HG03565 (cell line): ENCODE measurements around the gene POU3F2.

Experiments
- ATAC-seq: cut with Tn5 transposase; IDR thresholded peaks from one replicate; pipeline ENCODE4 v1.9.1; 2021; ENCODE audit warnings: mild to moderate bottlenecking, moderate library complexity; ENCODE audit not compliant: unreplicated experiment

The POU3F2 gene

DNA sequence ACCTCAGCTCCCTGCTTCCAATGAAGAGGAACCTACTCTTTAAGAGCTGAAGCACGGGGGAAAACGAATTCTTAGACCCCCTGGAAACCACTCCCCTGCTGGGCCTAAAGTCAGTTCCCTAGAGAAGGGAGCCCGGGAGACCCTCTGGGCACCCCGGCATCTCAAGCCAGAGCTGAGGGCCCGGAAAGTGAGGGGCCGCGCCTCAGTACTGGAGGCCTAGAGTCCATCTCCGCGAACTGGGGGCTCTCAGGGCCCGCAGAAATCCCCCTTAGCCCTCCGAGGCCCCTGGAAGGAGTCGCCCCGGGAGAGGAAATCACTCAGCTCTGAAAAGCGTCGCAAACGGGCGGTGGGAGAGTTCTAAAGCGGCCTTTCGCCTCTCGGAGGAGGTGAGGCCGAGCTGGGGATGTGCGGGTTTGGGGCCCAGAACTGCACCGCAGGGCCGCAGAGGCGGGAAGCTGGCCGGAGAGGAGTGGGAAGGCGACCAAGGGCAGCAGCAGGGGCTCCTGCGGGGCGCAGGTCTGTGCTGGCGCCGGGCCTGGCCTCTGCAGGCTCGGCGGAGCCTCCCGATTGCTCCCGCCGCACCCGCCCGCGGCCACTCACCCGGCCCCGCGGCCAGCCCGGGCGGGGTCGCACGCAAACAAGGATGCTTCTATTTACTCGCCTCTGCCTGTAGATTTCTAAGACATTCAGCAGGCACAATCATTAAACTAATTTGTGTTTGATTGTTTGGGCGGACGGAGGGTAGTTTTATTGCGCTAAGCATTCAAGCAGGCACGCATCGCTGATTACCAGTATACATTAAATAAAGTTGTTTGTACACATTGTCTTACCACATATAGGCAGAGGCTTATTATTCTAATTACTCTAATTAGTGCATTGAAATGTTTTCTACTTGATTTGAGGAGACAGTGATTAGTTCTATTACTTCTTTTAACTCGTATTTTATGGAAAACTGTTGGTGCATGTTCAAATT lies 9.2 kb downstream of the POU3F2 start:
- ATAC-seq = no peak

DNA sequence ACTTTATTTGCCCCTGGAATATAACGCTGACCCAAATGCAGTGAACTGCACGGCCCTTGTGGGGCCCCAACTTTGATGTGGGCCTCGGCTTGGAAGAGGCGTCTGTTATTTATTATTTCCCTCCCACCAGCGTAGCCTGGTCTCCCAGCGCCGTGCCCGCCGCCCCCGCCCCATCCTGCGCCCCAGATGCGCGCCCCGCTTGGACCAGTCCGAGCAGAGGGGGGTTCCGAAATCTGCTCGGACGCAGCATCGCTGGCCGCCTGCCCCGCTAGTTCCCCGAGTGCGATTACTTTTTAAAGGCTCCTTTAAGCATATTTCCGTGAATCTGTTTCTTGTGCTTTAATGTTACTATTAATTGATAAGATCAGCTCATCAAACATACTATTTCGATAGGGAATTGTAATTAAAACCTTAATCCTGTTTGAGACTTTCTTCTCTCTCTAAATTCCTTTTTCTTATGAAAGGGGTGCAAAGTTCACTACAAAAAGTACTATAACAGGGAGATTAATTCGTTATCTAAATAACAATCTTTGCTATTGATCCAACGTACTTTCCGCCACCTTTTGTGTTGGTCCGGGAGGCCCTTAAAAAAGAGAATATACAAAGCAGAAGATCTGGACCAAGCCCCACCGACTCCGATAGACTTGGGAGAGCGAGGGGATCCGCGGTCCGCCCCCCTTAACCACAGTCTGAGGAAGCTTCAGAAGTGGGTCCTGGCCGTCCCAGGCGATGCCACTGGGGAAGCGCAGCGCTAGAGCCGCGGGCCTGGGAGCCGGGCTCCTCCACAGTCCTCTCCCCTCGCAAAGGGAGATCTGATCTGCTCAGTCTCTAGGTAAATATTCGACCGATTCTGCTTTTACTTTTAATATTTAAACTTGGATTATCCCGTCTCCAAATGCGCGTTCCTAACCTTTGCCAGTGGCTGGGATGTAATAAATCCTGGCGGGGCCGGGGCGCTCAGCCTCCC lies 10.2 kb downstream of the POU3F2 start:
- ATAC-seq = no peak

DNA sequence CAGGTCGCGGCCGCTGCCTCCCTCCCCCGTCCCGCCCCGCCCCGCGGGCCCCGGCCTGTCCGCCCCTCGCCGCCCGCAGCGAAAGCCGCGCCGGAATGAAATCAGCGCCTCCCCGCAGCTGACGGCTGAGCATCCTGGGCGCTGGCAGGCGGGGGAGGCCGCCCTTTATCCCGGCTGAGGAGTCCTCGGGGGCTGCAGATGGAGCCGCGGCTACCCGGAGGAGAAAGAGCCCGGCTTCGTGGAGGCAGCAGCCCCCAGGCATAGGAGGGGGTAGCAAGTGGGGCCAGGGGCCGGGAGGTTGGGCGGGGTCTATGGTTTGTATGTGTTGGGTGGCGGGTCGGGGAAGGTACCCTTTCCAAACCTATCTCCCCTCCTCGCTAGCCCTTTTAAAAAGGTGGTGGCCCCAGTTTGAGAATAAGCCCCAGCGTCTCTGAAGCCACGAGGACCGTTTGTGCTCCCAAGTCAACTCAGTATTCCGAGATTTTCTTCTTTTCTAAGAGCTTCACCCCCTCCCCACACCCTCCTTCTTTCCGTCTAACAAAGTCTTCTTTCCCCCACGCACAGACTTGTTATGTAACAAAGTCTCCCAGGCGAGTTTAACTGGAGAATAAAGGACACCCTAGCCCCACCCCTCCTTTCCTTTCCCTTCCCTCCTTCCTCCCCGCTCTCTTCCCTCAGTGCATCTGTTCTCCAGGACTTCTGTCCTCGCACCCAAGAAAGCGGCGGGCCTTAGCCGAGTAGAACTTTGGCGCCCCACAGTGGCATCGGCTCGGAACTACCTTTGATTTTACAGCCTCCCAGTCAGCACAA lies 11.0 kb downstream of the POU3F2 start:
- ATAC-seq = peak; percentile 64

DNA sequence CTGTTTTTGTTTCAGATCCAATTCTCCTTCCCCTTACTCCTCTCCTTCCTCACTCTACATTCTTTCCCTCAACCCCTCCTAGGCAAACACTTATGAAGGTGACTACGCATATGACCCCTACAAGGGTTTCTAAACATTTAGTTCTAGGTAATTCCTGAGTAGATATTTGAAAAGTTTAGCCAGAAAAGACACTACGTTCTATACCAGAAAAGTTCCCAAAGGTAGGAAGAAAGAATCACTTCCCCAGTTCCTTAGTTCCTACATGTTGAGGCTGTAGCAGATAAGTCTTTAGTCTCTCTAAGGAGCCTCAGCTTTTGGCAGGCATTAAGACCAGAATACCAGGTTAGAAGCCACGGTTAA lies 11.6 kb downstream of the POU3F2 start:
- ATAC-seq = no peak

DNA sequence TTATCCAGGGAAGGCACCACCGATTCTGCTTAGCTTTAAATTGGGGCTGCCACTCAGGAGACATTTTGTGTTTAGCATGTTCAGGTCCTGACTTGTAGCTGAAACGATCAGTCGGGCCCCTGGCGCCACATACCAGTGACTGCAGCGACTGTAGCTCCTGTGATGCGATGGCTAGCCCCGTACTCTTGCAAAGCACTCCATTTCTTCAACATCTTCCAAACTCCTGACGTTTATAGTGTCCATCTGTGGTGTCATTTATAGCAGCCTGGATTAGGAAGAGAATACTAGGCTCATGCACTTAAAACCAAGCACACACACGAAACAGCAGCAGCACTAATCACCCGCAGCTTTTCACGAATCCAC lies 13.0 kb downstream of the POU3F2 start:
- no peak for ATAC-seq

DNA sequence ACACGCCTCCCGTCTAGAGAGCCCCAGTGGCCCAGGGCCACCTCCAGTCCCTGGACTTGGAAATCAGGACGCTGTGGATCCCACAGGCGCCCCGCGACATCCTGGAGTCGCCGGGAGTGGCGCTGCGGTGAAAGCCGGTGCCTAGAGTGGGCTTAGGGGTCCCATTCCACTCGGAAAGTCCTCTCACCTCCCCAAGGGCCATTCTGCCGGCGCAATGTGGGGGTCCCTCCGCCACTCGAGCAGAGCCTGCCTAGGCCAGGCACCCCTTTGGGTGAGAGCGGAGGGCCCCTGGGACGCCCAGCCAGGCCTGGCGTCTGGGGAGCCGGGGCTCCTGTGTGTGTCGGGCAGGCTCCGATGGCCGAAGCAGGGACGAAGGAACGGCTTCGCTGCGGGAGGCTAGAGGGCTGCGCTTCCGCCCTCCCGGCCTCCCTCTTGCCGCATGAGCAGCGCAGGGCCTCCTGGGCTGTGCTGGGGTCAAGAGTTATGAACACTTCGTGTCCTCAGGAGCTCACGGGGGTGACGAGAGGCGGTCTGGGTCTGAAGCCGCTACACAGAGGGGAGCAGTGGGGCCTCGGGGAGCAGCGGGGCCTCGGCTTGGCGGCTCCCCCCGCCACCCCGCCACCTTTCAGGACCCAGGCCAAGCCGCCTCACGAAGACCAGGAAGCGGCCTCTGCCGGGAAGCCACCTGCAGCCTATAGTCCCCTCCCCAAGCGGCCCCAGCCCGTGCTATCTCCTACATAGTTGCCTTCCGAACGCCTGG lies 13.6 kb downstream of the POU3F2 start:
- peak; percentile 53 for ATAC-seq

DNA sequence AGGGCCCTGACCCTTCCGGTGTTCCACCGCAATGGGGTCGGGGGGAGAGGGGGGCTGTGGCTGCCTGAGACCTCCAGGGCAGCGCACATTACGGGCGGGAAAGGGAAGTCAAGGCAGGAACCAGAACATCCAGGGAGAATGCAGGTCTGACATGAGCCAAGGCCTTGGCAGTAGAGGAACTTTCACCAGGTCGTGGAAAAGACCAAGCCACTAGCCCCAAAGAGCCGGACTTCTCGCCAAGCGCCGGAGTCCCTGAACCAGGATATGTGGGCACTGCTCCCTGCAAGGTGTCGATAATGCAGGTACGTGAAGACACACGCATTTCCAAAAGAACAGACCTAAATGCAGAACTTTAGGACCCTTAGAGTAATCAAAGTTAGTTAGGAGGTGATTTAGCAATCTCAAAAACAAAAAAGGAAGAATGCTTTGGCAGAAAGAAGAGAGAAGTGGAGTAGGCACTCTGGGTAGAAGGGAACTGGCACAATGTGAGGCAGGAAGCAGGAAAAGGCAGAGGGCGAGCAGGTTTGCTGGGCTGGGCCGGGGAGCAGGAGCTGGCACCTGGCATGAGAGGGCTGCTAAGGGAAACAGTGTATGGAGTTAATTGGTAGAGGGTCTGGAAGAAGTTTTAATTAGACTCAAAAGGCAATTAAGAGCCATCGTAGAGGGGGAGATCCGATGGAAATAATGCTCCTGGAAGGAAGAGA lies 14.3 kb downstream of the POU3F2 start:
- no peak for ATAC-seq

DNA sequence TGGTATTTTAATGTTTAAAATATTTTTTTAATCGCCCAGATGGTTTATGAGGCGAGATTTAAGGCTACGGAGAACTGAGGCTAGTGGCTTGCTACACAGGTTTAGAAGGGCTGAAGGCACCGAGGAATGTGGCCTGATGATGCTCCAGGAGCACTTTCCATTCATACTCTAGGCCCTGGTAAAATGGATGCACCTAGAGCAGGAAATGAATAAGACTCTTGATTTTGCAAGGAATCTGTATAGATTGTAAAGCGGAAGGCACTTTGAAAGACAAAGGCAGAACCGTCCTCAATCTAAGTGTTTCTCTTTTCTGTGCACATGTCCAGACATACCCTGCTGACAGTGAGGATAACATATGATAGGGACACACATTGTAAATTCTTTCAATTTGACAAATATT lies 30.1 kb downstream of the POU3F2 start:
- no peak for ATAC-seq

DNA sequence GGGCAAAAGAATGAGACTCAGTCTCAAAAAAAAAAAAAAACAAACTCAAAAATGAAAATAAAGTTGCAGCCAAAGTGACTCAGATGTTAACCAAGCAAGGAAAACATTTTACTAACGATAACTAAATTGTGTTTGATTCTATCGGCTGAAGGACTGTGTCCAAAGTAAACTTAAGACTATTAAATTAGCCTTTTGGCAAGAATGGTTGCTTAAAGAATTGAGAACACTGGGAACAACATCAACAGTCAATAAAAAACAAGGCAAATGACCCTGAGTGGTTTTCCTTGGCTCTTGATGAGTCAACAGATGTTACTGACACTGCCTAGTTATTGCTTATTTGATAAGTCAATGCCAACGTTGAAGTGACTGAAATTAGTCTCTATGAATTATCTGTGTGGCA lies 36.7 kb downstream of the POU3F2 start:
- ATAC-seq = no peak

DNA sequence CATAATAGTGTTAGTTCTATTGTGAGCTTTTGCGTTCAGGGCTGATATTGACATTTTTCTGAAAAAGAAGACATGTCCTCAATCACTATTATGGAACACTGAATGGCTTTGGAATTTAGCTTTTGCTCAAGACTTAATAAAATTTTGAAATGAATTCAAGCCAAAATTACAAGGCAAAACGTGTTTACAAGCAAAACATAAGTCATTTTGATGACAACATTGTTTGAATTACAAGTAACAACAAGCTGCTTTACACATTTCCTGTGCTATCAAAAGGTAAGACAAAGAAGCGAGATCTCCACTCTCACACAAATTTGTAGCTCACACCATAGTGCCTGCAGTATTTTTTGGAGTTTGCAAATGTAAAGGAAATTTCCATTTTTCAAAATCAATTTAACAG lies 37.4 kb downstream of the POU3F2 start:
- ATAC-seq = no peak

DNA sequence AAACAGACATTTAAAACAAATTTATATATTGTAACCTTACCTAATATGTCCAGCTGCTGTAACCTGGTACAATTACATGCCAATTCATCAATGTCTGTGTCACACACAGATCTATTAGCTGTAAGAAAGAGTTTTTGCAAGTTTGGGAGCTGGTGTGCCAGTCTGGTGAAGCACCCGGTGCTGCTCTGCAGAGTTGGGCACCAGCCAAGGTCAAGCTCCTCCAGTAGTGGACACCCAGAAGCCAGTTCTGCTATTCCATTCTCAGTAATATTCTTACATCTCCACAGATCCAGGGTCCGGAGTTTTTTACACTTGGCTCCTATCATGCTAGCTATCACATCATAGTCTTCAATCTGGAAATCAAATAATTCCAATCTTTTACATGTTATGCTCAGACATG lies 41.0 kb downstream of the POU3F2 start:
- no peak for ATAC-seq

DNA sequence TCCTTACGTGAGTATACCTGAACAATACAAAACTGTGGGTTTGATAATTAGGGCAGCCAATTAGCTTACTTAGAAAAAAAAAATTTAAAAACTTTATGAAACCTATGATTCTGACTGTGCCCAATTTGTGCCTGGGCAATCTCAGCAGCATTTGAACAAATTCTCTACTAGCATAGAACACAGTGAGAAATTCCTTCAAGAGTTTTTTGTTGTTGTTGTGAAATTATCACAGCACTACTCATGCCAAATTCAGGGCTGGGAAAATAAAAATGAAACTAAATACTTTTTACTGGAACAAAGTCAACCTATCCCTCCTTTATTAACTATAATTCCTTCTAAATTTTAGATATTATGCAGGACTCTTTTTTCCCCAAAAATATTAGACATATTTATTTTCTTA lies 42.9 kb downstream of the POU3F2 start:
- no peak for ATAC-seq

DNA sequence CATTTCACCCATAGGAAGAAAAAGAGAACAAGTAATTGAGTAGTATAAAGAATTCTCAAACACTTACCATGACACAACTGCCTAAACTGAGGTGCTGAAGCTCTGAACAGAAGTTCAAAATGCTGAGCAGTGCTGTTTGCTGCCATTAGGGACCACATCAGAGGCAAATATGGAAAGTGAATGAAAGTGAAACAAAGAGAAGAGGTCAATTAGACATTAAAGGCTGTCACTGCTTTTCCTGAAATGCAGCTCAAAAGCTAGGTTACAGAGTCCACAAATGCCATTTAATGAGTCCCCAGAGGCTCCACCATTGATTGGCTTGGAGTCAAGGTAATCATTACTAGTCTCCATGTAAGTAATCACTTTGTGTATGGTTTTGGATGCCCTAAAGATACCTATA lies 46.1 kb downstream of the POU3F2 start:
- peak; percentile 86 for ATAC-seq

DNA sequence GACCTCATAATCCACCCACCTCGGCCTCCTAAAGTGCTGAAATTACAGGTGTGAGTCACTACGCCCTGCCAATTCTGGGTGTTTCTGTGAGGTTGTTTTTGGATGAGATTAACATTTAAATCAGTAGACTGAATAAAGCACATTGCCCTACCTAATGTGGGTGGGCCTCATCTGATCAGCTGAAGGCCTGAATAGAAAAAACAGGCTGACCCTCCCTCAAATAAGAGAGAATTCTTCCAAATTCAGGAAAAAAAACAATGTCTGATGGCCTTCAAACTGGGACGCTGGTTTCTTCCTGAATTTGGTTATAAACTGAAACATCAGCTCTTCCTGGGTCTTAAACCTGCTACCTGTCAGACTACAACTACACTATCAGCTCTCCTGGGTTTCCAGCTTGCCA lies 51.0 kb downstream of the POU3F2 start:
- no peak for ATAC-seq

DNA sequence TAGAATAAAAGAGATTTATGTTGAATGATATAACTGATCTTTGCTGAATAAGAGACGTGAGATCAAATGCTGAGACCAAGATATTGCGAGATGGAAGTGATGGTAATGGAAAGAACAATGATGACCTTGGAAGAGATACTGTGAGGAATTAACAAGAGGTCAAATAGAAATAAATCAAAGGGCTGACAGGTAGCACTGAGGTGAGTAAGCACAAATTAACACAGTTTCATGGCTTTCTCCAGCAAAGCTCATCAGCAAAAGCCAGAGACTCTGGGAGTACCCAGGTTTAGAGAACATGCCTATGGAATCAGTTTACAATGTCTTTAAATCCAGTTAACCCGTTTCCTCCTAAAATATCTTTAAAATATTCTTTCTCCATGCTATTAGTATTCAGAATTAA lies 53.3 kb downstream of the POU3F2 start:
- no peak for ATAC-seq
